Activated T-helper 9 cell treated with anti-CD3 and anti-CD28 coated beads, Interleukin-2, amount 50 U/mL, for 16 hours (primary cell): ENCODE results near the gene BMPR1B.
"Not testable (repeated sequence)": the region's sequence is repeated elsewhere in the genome, so short reads cannot be mapped to it uniquely, and the experiment has no call there.

Experiments
- DNase-seq: peaks from one replicate; pipeline ENCODE4 v3.0.0-alpha.2; 2020; ENCODE audit warnings: low read depth

Gene BMPR1B

GRCh38 chr4:95038791-95039190 lies 281.0 kb downstream of the BMPR1B start:
- DNase-seq, result no peak

- no peak for DNase-seq
Observed at GRCh38 chr4:95044324-95044837, 286.6 kb downstream of the BMPR1B start.

DNA sequence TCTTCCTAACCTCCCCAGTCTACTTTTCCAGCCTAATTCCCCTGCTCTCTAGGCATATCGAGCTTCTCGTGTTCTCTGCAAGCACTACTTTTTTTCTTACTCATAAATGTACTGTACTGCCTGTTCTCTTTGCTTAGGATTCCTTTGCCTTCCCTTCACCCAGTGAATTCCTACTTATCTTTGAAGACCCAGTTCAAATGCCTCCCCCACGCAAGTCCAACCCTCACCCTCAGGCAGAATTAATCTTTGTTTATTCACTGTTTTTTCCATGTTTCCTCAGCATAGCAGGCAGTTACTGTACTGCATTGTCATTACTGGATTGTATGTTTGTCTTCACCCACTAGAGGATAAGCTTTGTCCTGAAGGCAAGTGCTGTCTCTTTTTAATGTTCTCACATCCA lies 287.7 kb downstream of the BMPR1B start:
- DNase-seq, result no peak

- DNase-seq, result no peak
Observed at GRCh38 chr4:95048296-95048695, 290.5 kb downstream of the BMPR1B start.

DNA sequence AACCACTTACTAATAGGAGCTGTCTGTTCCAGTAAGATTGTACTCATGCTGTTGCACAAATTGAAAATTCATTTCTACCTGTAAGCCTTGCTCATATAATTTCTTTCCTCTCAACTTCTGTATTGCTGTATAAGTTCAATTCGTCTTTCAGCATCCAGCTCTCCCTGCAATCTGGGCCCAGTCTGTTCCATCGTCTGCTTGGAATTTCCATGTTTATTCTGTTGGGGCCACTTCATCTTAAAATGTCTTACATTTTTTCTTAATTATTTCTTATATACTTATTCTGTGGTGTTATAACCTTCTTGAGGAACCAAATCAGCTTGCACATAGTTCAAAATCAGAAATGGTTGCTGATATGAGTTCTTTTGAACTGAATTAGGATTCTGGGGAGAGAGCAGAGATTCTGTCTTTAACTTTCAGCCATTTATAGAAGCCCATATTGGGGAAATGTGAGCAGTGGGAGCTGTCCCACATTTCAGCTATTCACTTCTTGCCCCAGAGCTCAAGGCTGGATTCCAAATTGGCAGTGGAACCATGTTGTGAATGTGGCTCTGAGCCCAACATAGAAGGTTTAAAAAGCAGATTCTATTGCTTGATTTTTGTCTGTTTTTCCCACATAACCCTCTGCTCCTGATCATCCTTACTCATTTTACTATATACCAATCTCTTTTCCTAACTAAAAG lies 291.9 kb downstream of the BMPR1B start:
- DNase-seq, result no peak

DNA sequence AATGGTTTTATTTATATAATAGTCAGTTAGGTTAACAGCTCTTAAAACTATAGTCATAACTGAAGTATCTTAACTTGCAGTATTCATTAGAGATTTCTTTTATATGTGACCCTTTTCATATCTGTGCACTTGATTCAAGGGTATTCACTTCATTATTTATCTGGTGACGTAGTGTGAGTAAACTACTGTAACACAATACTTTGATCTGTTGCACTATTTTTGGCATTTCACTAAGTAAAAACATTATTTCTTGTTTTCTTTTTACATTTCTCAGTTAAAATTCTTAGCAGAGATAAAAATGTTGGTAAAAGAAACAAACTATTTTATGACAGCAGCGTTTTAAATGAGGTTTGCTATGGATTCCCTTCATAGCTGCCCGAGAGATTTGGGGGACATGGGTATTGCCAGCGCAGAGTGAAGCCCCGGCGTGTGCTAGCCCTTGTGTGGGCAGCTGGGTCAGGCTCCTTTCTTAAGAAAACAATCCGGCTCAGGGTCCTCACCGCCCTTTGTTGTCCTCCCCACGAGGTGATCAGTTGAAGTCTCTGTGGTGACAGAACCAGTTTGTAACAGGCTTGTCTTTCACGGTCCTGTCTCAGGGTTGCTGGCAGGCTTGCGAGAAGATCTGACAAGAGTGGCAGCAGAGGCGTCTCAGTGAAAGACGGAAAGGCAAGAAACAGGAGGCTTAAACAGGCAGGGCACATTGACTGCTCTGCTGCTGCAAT lies 293.4 kb downstream of the BMPR1B start:
- DNase-seq, result no peak

DNA sequence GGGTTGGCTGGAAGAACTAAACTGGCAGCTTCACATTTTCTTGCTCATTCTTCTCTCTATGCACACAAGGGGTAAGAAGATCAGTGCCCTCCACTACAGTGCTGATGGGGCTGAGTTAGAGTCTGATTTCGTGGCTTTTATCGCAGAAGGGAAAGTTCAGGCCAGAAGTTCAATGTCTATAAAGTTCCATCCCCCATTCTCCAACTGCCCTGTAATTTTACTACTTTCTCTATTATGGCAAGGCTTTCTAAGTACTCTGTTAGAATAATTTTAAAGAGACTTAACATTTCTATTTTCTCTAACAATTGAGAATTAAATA lies 293.9 kb downstream of the BMPR1B start:
- DNase-seq, result no peak

DNA sequence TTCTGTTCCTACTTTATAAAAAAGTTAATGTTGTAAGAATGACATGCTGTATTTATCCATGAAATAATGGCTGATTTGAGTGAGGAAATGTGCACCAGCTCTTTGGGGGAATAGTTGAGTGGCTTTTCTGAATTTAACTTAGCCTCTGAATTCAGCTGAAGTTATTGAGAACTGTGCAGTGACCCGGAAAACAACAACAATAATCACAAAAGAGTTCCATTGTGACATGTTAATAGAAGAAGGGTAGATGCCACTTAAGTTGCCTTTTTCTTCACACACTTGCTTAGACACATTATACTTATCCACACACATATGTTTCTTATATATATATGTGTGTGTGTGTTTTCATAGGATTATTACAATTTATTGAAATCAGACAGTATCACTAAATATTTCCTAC lies 301.2 kb downstream of the BMPR1B start:
- DNase-seq, result no peak

GRCh38 chr4:95059663-95060062 lies 301.9 kb downstream of the BMPR1B start:
- DNase-seq, result no peak

DNA sequence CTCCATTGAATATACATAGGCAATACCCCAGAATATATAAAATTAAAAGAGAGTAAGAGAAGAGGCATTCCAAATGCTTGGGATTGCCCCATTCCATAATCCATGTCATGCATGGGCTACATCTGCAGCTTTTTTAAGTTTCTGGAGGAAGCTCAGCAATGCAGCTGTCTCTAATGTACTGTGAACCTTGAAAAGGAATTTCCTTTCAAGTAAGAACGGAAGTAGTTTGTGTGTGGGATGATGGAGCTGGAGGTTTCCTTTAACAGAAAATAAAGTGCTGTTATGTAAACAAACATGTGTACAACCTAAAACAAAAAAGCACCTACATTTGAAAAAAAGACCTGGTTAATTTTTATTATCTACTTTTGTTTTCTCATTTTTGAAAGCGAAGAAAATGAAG lies 303.5 kb downstream of the BMPR1B start:
- DNase-seq, result no peak

- not testable (repeated sequence) for DNase-seq
Observed at GRCh38 chr4:95061801-95062200, 304.0 kb downstream of the BMPR1B start.

DNA sequence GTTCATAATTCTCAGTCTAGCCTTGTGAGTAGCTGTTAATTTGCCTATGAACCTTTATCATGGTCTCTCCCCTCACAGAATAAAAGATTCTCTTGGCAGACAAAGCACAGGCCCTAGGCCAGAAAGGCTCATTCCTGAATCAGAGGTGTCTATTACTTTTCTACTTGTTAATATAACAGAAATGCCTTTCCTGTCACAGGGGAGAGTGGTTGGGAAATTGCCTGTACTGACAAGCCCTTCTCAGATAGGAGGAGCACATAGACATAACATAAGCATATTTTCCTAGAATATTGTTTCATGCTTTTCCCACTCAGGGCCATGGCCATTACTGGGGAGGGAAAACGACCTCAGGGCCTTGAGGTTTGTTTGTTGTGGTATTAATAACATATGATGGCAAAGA lies 308.3 kb downstream of the BMPR1B start:
- DNase-seq, result no peak

- DNase-seq, result no peak
Observed at GRCh38 chr4:95068401-95068800, 310.6 kb downstream of the BMPR1B start.

- DNase-seq, result no peak
Observed at GRCh38 chr4:95068818-95069478, 311.2 kb downstream of the BMPR1B start.

- DNase-seq, result no peak
Observed at GRCh38 chr4:95071851-95072250, 314.1 kb downstream of the BMPR1B start.

- no peak for DNase-seq
Observed at GRCh38 chr4:95073646-95074045, 315.9 kb downstream of the BMPR1B start.

DNA sequence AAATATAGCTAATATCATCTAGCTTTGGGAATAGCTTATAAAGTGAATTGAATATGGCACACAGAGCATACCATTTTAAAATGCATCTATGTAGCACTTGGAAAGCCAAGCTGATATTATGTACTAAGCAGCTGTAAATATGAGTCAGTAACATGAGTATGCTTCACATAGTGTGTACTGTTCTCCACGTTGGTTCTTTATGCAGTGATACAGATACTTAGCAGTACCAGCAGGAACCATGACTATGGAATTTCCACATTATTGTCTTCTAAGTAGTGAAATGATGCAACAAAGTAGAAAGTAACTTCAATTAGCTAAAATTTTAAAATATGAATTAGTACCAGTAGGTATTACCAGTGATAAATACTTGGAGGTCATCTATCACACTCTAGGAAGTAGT lies 320.1 kb downstream of the BMPR1B start:
- no peak for DNase-seq

DNA sequence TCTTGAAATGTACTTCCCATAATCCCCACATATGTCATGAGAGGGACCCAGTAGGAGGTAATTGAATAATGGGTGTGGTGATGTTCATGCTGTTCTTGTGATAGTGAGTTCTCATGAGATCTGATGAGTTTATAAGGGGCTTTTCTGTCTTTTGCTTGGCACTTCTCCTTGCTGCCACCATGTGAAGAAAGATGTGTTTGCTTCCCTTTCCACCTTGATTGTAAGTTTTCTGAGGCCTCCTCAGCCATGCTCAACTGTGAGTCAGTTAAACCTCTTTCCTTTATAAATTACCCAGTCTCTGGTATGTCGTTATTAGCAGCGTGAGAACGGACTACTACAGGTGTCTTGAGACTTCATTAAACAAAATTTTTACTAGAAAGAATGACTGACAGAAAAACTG lies 323.2 kb downstream of the BMPR1B start:
- no peak for DNase-seq

GRCh38 chr4:95084584-95084983 lies 326.8 kb downstream of the BMPR1B start:
- DNase-seq, result no peak

GRCh38 chr4:95085124-95085833 lies 327.5 kb downstream of the BMPR1B start:
- no peak for DNase-seq

- DNase-seq, result no peak
Observed at GRCh38 chr4:95086551-95086950, 328.8 kb downstream of the BMPR1B start.

- DNase-seq, result no peak
Observed at GRCh38 chr4:95087657-95088455, 330.1 kb downstream of the BMPR1B start.
